HepG2 (cell line): Measurements from ENCODE around the gene ZNF23. TPM values are rescaled to one million over a fixed set of nuclear protein-coding genes. Genes with fewer than 3 reads are reported as not detected.

Source experiments
- ARID5B ChIP-seq: IDR thresholded peaks from 2 replicates; pipeline ENCODE4 v1.4.0; 2020; ENCODE audit warnings: mild to moderate bottlenecking, missing genetic modification reagents
- CREB1 ChIP-seq, 2 experiments: fragments of 450-650 bp in 1 of 2; IDR thresholded peaks; 2 replicates each; pipeline ENCODE4 v1.6.1; 2016 to 2017; ENCODE audit warnings: control low read depth in 1 of 2, mild to moderate bottlenecking in 1 of 2, missing compliant biosample characterization in 1 of 2, missing genetic modification characterization in 1 of 2
- NCOR1 ChIP-seq: fragments of 200-600 bp; sonication (generic); IDR thresholded peaks from 2 replicates; pipeline ENCODE4 v1.7.0; 2017; ENCODE audit warnings: antibody characterized with exemption, low read length, borderline replicate concordance
- SUZ12 ChIP-seq: fragments of 150-350 bp; IDR thresholded peaks from 2 replicates; pipeline ENCODE4 v1.6.1; 2014; ENCODE audit warnings: low read depth, low read length
- TP53 ChIP-seq: sonication (generic); formaldehyde crosslinking; conservative IDR thresholded peaks from 2 replicates; pipeline ENCODE4 v1.4.0; 2020; ENCODE audit warnings: missing genetic modification reagents
- ZNF17 ChIP-seq: sonication (generic); formaldehyde crosslinking; IDR thresholded peaks from 2 replicates; pipeline ENCODE4 v1.5.0; 2020; ENCODE audit warnings: mild to moderate bottlenecking, missing genetic modification reagents
- ZNF530 ChIP-seq: sonication (generic); formaldehyde crosslinking; IDR thresholded peaks from 2 replicates; pipeline ENCODE4 v1.5.0; 2020; ENCODE audit warnings: low read depth, mild to moderate bottlenecking, missing genetic modification reagents
- ZNF547 ChIP-seq: sonication (generic); formaldehyde crosslinking; IDR thresholded peaks from 2 replicates; pipeline ENCODE4 v1.5.1; 2020; ENCODE audit warnings: mild to moderate bottlenecking, missing genetic modification reagents
- ZNF609 ChIP-seq: sonication (generic); formaldehyde crosslinking; IDR thresholded peaks from 2 replicates; pipeline ENCODE4 v1.4.0; 2020; ENCODE audit warnings: mild to moderate bottlenecking, missing genetic modification reagents, borderline replicate concordance
- ZNF629 ChIP-seq: sonication (generic); formaldehyde crosslinking; conservative IDR thresholded peaks from 2 replicates; pipeline ENCODE4 v1.5.0; 2020; ENCODE audit warnings: missing genetic modification reagents
- ZNF672 ChIP-seq: sonication (generic); formaldehyde crosslinking; IDR thresholded peaks from 2 replicates; pipeline ENCODE4 v1.8.1; 2022; ENCODE audit warnings: missing genetic modification reagents
- ZNF713 ChIP-seq: sonication (generic); formaldehyde crosslinking; IDR thresholded peaks from 2 replicates; pipeline ENCODE4 v1.4.0; 2020; ENCODE audit warnings: mild to moderate bottlenecking, missing genetic modification reagents
- ZSCAN29 ChIP-seq: sonication (generic); formaldehyde crosslinking; conservative IDR thresholded peaks from 2 replicates; pipeline ENCODE4 v1.4.0; 2020; ENCODE audit warnings: mild to moderate bottlenecking, missing genetic modification reagents
- polyA plus RNA-seq, 8 experiments: library from polyadenylated mRNA; depleted of rRNA in 3 of 8; stranded (reverse) in 7 of 8; unstranded in 1 of 8; fragments of >200 nt; fragmentation: Illumina TruSeq in 4 of 8; extraction: Trizol in 4 of 8; gene quantifications; 2 replicates each; pipeline versions ENCODE4 v1.2.1 to v1.2.3, GENCODE V29; 2011 to 2016; ENCODE audit warnings: low read depth in 4 of 8, missing spikeins in 1 of 8, mixed read lengths in 1 of 8; ENCODE audit not compliant: insufficient read depth in 1 of 8
- total RNA-seq, 5 experiments: library from RNA; depleted of rRNA; stranded (reverse); fragments of >200 nt; fragmentation: Illumina TruSeq; extraction: Trizol; gene quantifications; 2 replicates each; pipeline ENCODE4 v1.2.3, GENCODE V29; 2016; ENCODE audit warnings: low read depth in 1 of 5
- TF ChIP-seq, protein P1 (sequence below): IDR thresholded peaks from 2 replicates; pipeline ENCODE4 v1.6.1; 2016; ENCODE audit warnings: missing genetic modification reagents, missing compliant biosample characterization

The ZNF23 gene
- total and polyA plus RNA-seq, 2 of the 13 experiments (the other 11 are each of a cell fraction or from before 2014, with no cell fraction given): 8.6 to 12.2 TPM

GRCh38 chr16:71484006-71484893, 22.2 kb upstream of the ZNF23 start (continued):
- TF ChIP-seq ARID5B (CRISPR knock-in tag) (peak; percentile 76), ZNF547 (peak; percentile 84; the same call in 1 of the 2 replicates), TP53 (CRISPR knock-in tag) (no peak), ZNF672 (CRISPR knock-in tag) (no peak), ZNF713 (no peak), CREB1 (IDR thresholded peaks at IDR 0.05) (peak; percentile 92), CREB1 (CRISPR knock-in tag; IDR thresholded peaks at IDR 0.05) (peak; percentile 99), ZNF530 (CRISPR knock-in tag) (no peak), NCOR1 (no peak), ZNF17 (CRISPR knock-in tag) (no peak), ZNF609 (CRISPR knock-in tag) (no peak; the same call in 1 of the 2 replicates), ZSCAN29 (CRISPR knock-in tag) (no peak), SUZ12 (no peak), ZNF629 (peak; percentile 66)
- TF ChIP-seq, protein P1, sequence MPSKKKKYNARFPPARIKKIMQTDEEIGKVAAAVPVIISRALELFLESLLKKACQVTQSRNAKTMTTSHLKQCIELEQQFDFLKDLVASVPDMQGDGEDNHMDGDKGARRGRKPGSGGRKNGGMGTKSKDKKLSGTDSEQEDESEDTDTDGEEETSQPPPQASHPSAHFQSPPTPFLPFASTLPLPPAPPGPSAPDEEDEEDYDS (CRISPR knock-in tag): peak; percentile 86
